HG02852 (cell line): ENCODE measurements around the gene KRT16.
"Not testable (repeated sequence)": the region's sequence is repeated elsewhere in the genome, so short reads cannot be mapped to it uniquely, and the experiment has no call there.

Source experiments
- ATAC-seq: cut with Tn5 transposase; IDR thresholded peaks from one replicate; pipeline ENCODE4 v1.9.1; 2021; ENCODE audit warnings: mild to moderate bottlenecking, moderate library complexity; ENCODE audit not compliant: unreplicated experiment

Gene KRT16

GRCh38 chr17:41628621-41629255 is 16.2 kb upstream of the KRT16 start:
- ATAC-seq: not testable (repeated sequence)

GRCh38 chr17:41628073-41628370 is 15.5 kb upstream of the KRT16 start:
- ATAC-seq: not testable (repeated sequence)

- no peak for ATAC-seq
Measured at GRCh38 chr17:41627316-41628072, 14.9 kb upstream of the KRT16 start.

DNA sequence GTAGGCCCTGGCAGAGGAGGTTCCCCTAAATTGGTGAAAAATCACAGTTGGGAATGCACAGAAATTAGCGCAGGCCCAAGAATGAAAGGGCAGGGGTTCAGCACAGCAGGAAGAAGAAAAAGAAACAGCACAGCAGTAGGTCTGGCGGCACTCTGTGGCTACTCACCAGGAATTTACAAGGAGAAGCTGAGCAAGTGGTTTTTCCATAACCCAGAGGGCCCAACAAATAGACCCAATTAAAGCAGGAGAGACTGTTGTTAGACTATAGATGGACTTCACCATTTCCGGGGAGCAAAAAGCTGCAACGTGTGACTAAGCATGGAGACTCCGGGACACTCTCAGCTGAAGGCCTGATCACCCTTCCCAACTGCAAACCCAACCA is 14.3 kb upstream of the KRT16 start:
- not testable (repeated sequence) for ATAC-seq

GRCh38 chr17:41626028-41626913 is 13.7 kb upstream of the KRT16 start:
- ATAC-seq: not testable (repeated sequence)

DNA sequence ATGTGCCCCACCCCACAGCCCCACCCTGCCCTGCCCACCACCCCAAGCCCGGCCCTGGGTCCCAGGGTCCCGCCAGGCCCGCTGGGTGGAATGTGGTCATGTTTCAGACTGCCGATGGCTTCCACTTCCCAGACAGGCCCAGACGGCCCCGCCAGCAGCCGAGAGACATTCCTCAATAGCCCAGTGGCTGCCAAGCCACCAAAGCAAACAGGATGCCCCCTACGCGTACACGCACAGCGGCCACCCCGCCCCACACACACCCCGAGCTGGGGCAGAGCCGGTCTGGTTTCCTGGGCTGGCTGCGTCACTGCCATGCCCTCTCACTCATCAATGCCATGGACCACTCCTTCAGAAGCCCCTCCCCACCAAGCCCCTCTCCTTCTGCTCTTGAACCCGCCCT is 13.0 kb upstream of the KRT16 start:
- ATAC-seq: no peak

GRCh38 chr17:41624208-41625101 is 11.9 kb upstream of the KRT16 start, which contains the start of gene KRT17:
Gene KRT17 (minus strand): TSS chr17:41624575. CDS start chr17:41624509, 66 bp downstream.
- ATAC-seq: no peak

- ATAC-seq: not testable (repeated sequence)
Measured at GRCh38 chr17:41623184-41623861, 10.8 kb upstream of the KRT16 start.

DNA sequence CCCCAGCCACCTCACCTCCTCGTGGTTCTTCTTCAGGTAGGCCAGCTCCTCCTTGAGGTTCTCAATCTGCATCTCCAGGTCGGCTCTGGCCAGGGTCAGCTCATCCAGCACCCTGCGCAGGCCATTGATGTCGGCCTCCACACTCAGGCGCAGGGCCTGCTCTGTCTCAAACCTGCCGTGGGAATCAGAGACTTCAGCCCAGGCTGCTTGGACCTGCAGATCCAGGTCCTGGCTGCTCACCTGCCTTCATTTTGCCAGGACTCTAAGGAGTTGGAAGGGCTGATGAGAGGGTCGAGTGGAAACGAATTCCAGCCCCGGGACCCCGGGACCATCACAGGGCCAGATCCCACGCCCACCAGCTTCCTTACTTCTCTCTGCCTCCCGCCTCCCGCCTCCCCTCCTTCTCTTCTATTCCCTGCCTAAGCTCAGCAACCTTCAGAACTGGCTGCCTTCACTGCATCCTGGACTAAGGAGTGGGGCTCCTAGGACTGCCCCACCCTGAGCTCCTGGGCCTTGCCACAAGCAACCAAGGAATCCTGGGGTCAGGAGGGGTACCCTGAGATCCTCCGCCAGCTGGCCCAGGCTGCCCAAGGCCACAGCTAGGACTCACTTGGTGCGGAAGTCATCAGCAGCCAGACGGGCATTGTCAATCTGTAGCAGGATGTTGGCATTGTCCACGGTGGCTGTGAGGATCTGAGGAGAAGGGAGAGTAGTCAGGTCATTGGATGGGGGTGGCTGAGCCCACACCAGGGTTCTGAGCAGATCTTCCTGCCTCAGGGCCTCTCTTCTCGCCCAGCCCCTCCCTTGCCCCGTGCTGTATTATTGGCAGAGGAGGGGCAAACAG is 10.0 kb upstream of the KRT16 start:
- ATAC-seq: not testable (repeated sequence)

GRCh38 chr17:41621916-41622315 is 9.3 kb upstream of the KRT16 start:
- no peak for ATAC-seq

GRCh38 chr17:41621435-41621817 is 8.9 kb upstream of the KRT16 start:
- ATAC-seq: not testable (repeated sequence)

DNA sequence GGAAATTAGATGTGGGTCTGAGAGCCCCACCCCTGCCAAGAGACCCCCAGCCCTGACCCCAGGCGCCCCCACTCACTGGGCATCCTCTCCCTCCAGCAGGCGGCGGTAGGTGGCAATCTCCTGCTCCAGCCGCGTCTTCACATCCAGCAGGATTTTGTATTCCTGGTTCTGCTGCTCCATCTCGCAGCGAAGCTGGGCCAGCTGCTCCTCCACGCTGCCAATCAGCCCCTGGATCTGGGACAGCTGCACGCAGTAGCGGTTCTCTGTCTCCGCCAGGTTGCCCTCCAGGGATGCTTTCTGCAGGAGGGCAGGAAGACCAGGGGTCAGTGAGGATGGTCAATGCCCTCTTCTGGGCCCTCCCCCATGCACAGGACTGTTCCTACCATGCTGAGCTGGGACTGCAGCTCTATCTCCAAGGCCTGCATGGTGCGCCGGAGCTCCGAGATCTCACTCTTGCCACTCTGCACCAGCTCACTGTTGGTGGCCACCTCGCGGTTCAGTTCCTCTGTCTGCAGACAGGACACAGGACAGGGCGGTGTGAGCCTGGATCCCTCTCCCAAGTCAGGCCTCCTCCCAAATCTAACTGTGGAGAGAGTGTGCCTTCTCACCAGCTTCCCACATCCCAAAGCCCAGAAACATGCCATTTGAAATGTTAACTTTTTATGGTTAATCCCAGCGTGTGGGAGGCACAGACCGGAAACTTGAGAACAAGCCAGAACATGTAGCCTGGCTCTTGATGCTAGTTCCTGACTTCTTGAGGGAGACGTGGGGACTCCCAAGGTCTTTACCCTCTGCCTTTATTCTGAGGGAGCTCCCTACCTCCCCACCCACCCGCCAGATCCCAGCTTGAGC is 8.2 kb upstream of the KRT16 start:
- no peak for ATAC-seq

- ATAC-seq: not testable (repeated sequence)
Measured at GRCh38 chr17:41619927-41620582, 7.5 kb upstream of the KRT16 start.

GRCh38 chr17:41619036-41619926 is 6.7 kb upstream of the KRT16 start:
- no peak for ATAC-seq

- ATAC-seq: no peak
Measured at GRCh38 chr17:41618341-41619035, 5.9 kb upstream of the KRT16 start.

DNA sequence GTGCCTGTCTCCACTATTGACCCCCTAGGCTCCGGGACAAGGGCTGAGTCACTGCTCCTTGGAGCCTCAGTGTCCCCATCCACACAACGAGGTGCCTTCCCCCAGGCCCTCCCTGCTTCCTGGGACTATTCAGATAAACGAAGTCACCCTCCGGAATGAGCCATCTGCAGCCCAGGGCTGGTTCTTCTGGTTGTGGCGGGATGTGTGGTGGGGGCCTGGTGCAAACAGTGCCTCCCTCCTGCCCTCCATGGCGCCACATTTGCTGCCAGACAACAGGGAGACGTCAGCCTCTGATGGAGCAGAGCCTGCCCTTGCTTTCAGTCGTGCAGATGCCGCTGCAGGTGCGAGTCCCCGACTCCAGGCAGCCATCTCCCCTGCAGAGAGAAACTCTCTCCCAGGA is 5.1 kb upstream of the KRT16 start:
- ATAC-seq: no peak
